Endothelial cell of umbilical vein (primary cell): Measurements from ENCODE around the gene CAPN5. TPM values are rescaled to one million over a fixed set of nuclear protein-coding genes. Genes with fewer than 3 reads are reported as not detected.

Source experiments
- BruUV-seq: library from RNA; stranded (reverse); fragments of 400-500 nt; replicated peaks from 2 replicates; lab custom pipeline; 2021; lab: Mats Ljungman, UMichigan
- CTCF ChIA-PET: fragments of 300-600, 350-600 bp; sonication (Branson Sonifier 250); formaldehyde crosslinking; loops from one replicate; lab custom pipeline; 2021; ENCODE audit warnings: antibody characterized with exemption, inconsistent platforms; lab: Charles Lee
- POLR2A ChIA-PET: fragments of 300-600, 350-600 bp; sonication (Branson Sonifier 250); formaldehyde crosslinking; loops from one replicate; lab custom pipeline; 2021; ENCODE audit warnings: antibody characterized with exemption, inconsistent platforms; lab: Charles Lee
- DNase-seq: peaks from one replicate; pipeline ENCODE4 v3.0.0-alpha.2; 2011; ENCODE audit warnings: low read depth, low spot score
- FAIRE-seq: peaks from 2 replicates; lab custom pipeline; 2011; peaks lifted over from hg19 to GRCh38; lab: Jason Lieb, UNC
- H2AFZ ChIP-seq: 2 replicates; pipeline ENCODE4 v1.6.0; 2012; ENCODE audit warnings: low read depth, low read length, control low read depth, inconsistent platforms
- H3K27ac ChIP-seq: 2 replicates; pipeline ENCODE4 v1.5.1; 2011; ENCODE audit warnings: low read depth, mild to moderate bottlenecking, control low read depth, low read length, moderate library complexity; ENCODE audit not compliant: insufficient read depth
- H3K27me3 ChIP-seq, 2 experiments: 2 replicates each; pipeline versions ENCODE4 v1.6.0 to v1.6.1; 2011; ENCODE audit warnings: low read length in 2 of 2, mixed read lengths in 1 of 2; ENCODE audit not compliant: control insufficient read depth in 2 of 2, insufficient read depth in 2 of 2
- H3K36me3 ChIP-seq, 2 experiments: 2 replicates in 1 of 2; 3 replicates in 1 of 2; pipeline ENCODE4 v1.5.1; 2011; ENCODE audit warnings: low read length in 2 of 2, mild to moderate bottlenecking in 1 of 2, moderate library complexity in 1 of 2; ENCODE audit not compliant: control insufficient read depth in 2 of 2, insufficient read depth in 2 of 2; ENCODE audit errors: extremely low read depth in 1 of 2
- H3K4me1 ChIP-seq: 3 replicates; pipeline ENCODE4 v1.5.1; 2011; ENCODE audit warnings: mild to moderate bottlenecking, low read length; ENCODE audit not compliant: control insufficient read depth, insufficient read depth; ENCODE audit errors: extremely low read depth
- H3K4me2 ChIP-seq: 2 replicates; pipeline ENCODE4 v1.6.1; 2011; ENCODE audit warnings: low read length, control low read depth, mixed read lengths; ENCODE audit not compliant: insufficient read depth
- H3K4me3 ChIP-seq, 3 experiments: fragments of 200-600 bp in 1 of 3; sonication (generic), shearing (Covaris generic) in 1 of 3; replicated peaks in 1 of 3; 2 replicates each; pipeline ENCODE4 v1.5.1; 2011 to 2016; ENCODE audit warnings: control low read depth in 3 of 3, low read length in 3 of 3, mild to moderate bottlenecking in 2 of 3, inconsistent platforms in 1 of 3, low read depth in 1 of 3, moderate library complexity in 1 of 3; ENCODE audit not compliant: insufficient read depth in 1 of 3
- H3K79me2 ChIP-seq: 2 replicates; pipeline ENCODE4 v1.6.0; 2012; ENCODE audit warnings: low read length, inconsistent platforms; ENCODE audit not compliant: control insufficient read depth, insufficient read depth
- H3K9ac ChIP-seq: replicated peaks from 2 replicates; pipeline ENCODE3; 2011; ENCODE audit warnings: low read length, control low read depth; ENCODE audit not compliant: insufficient read depth; ENCODE audit errors: extremely low read depth
- H3K9me1 ChIP-seq: replicated peaks from 3 replicates; pipeline ENCODE4 v1.6.0; 2011; ENCODE audit warnings: mild to moderate bottlenecking, low read length; ENCODE audit not compliant: control insufficient read depth, insufficient read depth; ENCODE audit errors: extremely low read depth
- H3K9me3 ChIP-seq: replicated peaks from 2 replicates; pipeline ENCODE4 v1.5.1; 2012; ENCODE audit warnings: low read length, inconsistent platforms; ENCODE audit not compliant: control insufficient read depth, insufficient read depth
- H4K20me1 ChIP-seq: replicated peaks from 2 replicates; pipeline ENCODE3; 2011; ENCODE audit warnings: mild to moderate bottlenecking, low read length; ENCODE audit not compliant: control insufficient read depth, insufficient read depth; ENCODE audit errors: extremely low read depth
- CTCF ChIP-seq, 2 donors: IDR thresholded peaks; 1 replicate in 1 of 2; 2 replicates in 1 of 2; pipeline ENCODE4 v1.5.1; 2011; ENCODE audit warnings: low read length in 2 of 2, mild to moderate bottlenecking in 2 of 2, moderate library complexity in 2 of 2, control low read depth in 1 of 2, inconsistent platforms in 1 of 2, low read depth in 1 of 2; ENCODE audit not compliant: insufficient read depth in 1 of 2; ENCODE audit errors: extremely low read depth in 1 of 2
- EZH2 ChIP-seq: IDR thresholded peaks from 2 replicates; pipeline ENCODE4 v1.6.1; 2012; ENCODE audit warnings: borderline replicate concordance, low read depth, mild to moderate bottlenecking, moderate library complexity, low read length, inconsistent platforms; ENCODE audit not compliant: severe bottlenecking
- FOS ChIP-seq: IDR thresholded peaks from 2 replicates; pipeline ENCODE4 v1.6.1; 2011; ENCODE audit warnings: mild to moderate bottlenecking, low read length, moderate library complexity, borderline replicate concordance; ENCODE audit not compliant: insufficient read depth
- GATA2 ChIP-seq: IDR thresholded peaks from 2 replicates; pipeline ENCODE4 v1.7.0; 2011; ENCODE audit warnings: low read depth, mild to moderate bottlenecking, moderate library complexity, mixed read lengths, low read length; ENCODE audit not compliant: insufficient read length, insufficient read depth
- JUN ChIP-seq: IDR thresholded peaks from 2 replicates; pipeline ENCODE4 v1.6.1; 2011; ENCODE audit warnings: borderline replicate concordance, low read depth; ENCODE audit not compliant: insufficient read length, insufficient read depth
- MAX ChIP-seq: IDR thresholded peaks from 2 replicates; pipeline ENCODE4 v1.6.1; 2011; ENCODE audit not compliant: insufficient read depth, insufficient read length
- MYC ChIP-seq: IDR thresholded peaks from one replicate; pipeline ENCODE4 v1.6.1; 2011; ENCODE audit warnings: mild to moderate bottlenecking, low read depth, low read length
- POLR2A ChIP-seq: IDR thresholded peaks from 2 replicates; pipeline ENCODE4 v1.6.1; 2012; ENCODE audit warnings: low read depth, mild to moderate bottlenecking, control low read depth, low read length
- POLR2AphosphoS5 ChIP-seq: IDR thresholded peaks from 2 replicates; pipeline ENCODE4 v1.6.1; 2012; ENCODE audit warnings: low read depth, mild to moderate bottlenecking, control low read depth, low read length, moderate library complexity; ENCODE audit not compliant: insufficient read depth
- dilution Hi-C: fragments of 300-500 bp; cut with MboI; formaldehyde crosslinking; loops from one replicate; pipeline ENCODE4 v1.15.0; 2019; ENCODE audit warnings: low sequenced_read_pairs; ENCODE audit not compliant: extremely low pct_ligation_motif_present
- intact Hi-C: fragments of 100-400 bp; cut with micrococcal nuclease; formaldehyde crosslinking; loops from one replicate; pipeline ENCODE4 v1.10.0; 2022
- polyA plus RNA-seq, 4 experiments: library from polyadenylated mRNA; depleted of rRNA in 3 of 4; stranded (reverse) in 3 of 4; unstranded in 1 of 4; fragments of >200 nt; gene quantifications; 2 replicates each; pipeline versions ENCODE4 v1.2.1 to v1.2.3, GENCODE V29; 2011 to 2012; ENCODE audit warnings: missing spikeins in 1 of 4
- total RNA-seq: library from RNA; stranded (reverse); gene quantifications from 2 replicates; pipeline ENCODE4 v1.2.3, GENCODE V29; 2021

Gene CAPN5
- total and polyA plus RNA-seq, 2 donors (not counting 3 experiments of a cell fraction or from before 2014, with no cell fraction given), result 15.0 to 17.0 TPM

GRCh38 chr11:77111277-77111676, 44.5 kb downstream of the CAPN5 start:
- dilution Hi-C loops, result no loop called here

More at GRCh38 chr11:77111277-77111676, 44.5 kb downstream of the CAPN5 start:
- H3K9ac ChIP-seq, result no peak overlapping the region
- TF ChIP-seq MYC (no peak), MAX (no peak), FOS (no peak), POLR2A (no peak), CTCF (IDR thresholded peaks at IDR 0.05; ENCODE audit: extremely low read depth in 1 of 2, insufficient read depth in 1 of 2, low read depth in 1 of 2, low read length in 2 of 2) (no peak), GATA2 (no peak), POLR2AphosphoS5 (no peak), JUN (no peak), EZH2 (no peak)
- DNase-seq (no peak), FAIRE-seq (no peak)
- H3K9me1 ChIP-seq, result no peaks in the 10 kb centered on the region
- ChIA-PET POLR2A (no interaction called here), CTCF (interaction anchor here (0.6 to 5.3 kb wide), 7 partner anchors 10 to 312 kb away, joined by 3 to 64 read pairs (median 5); no protein-coding TSS in a partner anchor)
- no peaks in the 10 kb centered on the region for H3K9me3 ChIP-seq
- H3K4me1 ChIP-seq, result peaks cover 17% of the 10 kb centered on the region
- H3K27ac ChIP-seq, result no peak overlapping the region
- H3K27me3 ChIP-seq, result no peaks in the 10 kb centered on the region
- intact Hi-C loops, result no loop called here
- BruUV-seq, result no TSS peak
- no peaks in the 10 kb centered on the region for H3K36me3 ChIP-seq
- H3K79me2 ChIP-seq, result no peaks in the 10 kb centered on the region
- no peak overlapping the region for H2AFZ ChIP-seq
- H3K4me3 ChIP-seq, result no peak overlapping the region
- H3K4me2 ChIP-seq, result no peak overlapping the region
- no peaks in the 10 kb centered on the region for H4K20me1 ChIP-seq
